Stimulated activated CD4-positive, alpha-beta T cell treated with anti-CD3 and anti-CD28 coated beads, Interleukin-15, amount 100 ng/mL, for 1 hour (primary cell): ENCODE results near the gene GPX4.

ENCODE experiments used
- DNase-seq, 2 donors: peaks; one replicate each; pipeline ENCODE4 v3.0.0-alpha.2; 2020; ENCODE audit warnings: low read depth in 1 of 2, low spot score in 1 of 2

The GPX4 gene

GRCh38 chr19:1084024-1084868 lies 19.5 kb upstream of the GPX4 start:
- no peak for DNase-seq

GRCh38 chr19:1085053-1085658 lies 18.6 kb upstream of the GPX4 start:
- no peak for DNase-seq

- DNase-seq: no peak
Observed at GRCh38 chr19:1085676-1086442, 17.9 kb upstream of the GPX4 start.

GRCh38 chr19:1086613-1087012 lies 17.2 kb upstream of the GPX4 start:
- DNase-seq: no peak

GRCh38 chr19:1087813-1088415 lies 15.9 kb upstream of the GPX4 start:
- no peak for DNase-seq

- DNase-seq: no peak
Observed at GRCh38 chr19:1088416-1089010, 15.3 kb upstream of the GPX4 start.

- no peak for DNase-seq
Observed at GRCh38 chr19:1089126-1089771, 14.5 kb upstream of the GPX4 start.

GRCh38 chr19:1089891-1090290 lies 13.9 kb upstream of the GPX4 start:
- DNase-seq: no peak

- DNase-seq: no peak
Observed at GRCh38 chr19:1090731-1091543, 12.9 kb upstream of the GPX4 start.

GRCh38 chr19:1091544-1092175 lies 12.1 kb upstream of the GPX4 start:
- no peak for DNase-seq

- DNase-seq: no peak
Observed at GRCh38 chr19:1093330-1093729, 10.5 kb upstream of the GPX4 start.

- no peak for DNase-seq
Observed at GRCh38 chr19:1093811-1094553, 9.8 kb upstream of the GPX4 start.

- no peak for DNase-seq
Observed at GRCh38 chr19:1094655-1094977, 9.2 kb upstream of the GPX4 start.

- peak; percentile 99 for DNase-seq
Observed at GRCh38 chr19:1094978-1095701, 8.7 kb upstream of the GPX4 start, which contains the start of gene POLR2E. POLR2E (minus strand) TSS chr19:1095375; CDS start chr19:1095315, 60 bp downstream.

- DNase-seq: no peak
Observed at GRCh38 chr19:1097810-1098176, 6.0 kb upstream of the GPX4 start.

- DNase-seq: no peak
Observed at GRCh38 chr19:1098177-1099051, 5.4 kb upstream of the GPX4 start.

- no peak for DNase-seq
Observed at GRCh38 chr19:1101337-1101698, 2.5 kb upstream of the GPX4 start.
